Thoracic aorta (tissue), 2 donors: Measurements from ENCODE around the gene COMMD9. TPM values are rescaled to one million over a fixed set of nuclear protein-coding genes. Genes with fewer than 3 reads are reported as not detected.

Source experiments
- ATAC-seq: fragments of 150-250 bp; one replicate; pipeline ENCODE4 v1.8.0; 2017; ENCODE audit warnings: low read depth; ENCODE audit not compliant: insufficient number of reproducible peaks, low FRiP score
- DNase-seq: peaks from one replicate; pipeline ENCODE4 v3.0.0-alpha.2; 2020; ENCODE audit warnings: low spot score
- H3K27ac ChIP-seq, 2 donors: fragments of 200-600 bp; sonication (generic); 1 replicate in 1 of 2; 2 replicates in 1 of 2; pipeline ENCODE4 v1.5.1; 2016; ENCODE audit warnings: mild to moderate bottlenecking in 2 of 2, moderate library complexity in 2 of 2
- H3K27me3 ChIP-seq: fragments of 200-600 bp; sonication (generic); replicated peaks from 2 replicates; pipeline ENCODE4 v1.6.0; 2016; ENCODE audit warnings: mild to moderate bottlenecking; ENCODE audit not compliant: insufficient read depth
- H3K36me3 ChIP-seq: fragments of 200-600 bp; sonication (generic); one replicate; pipeline ENCODE4 v1.5.1; 2016
- H3K4me1 ChIP-seq, 2 donors: fragments of 200-600 bp; sonication (generic); 1 replicate in 1 of 2; 2 replicates in 1 of 2; pipeline versions ENCODE4 v1.5.1 to v1.6.0; 2016; ENCODE audit warnings: low read depth in 2 of 2, mild to moderate bottlenecking in 1 of 2; ENCODE audit not compliant: control insufficient read depth in 1 of 2
- H3K4me3 ChIP-seq: fragments of 200-600 bp; sonication (generic); 2 replicates; pipeline ENCODE4 v1.5.1; 2016; ENCODE audit warnings: mild to moderate bottlenecking
- H3K9me3 ChIP-seq: fragments of 200-600 bp; sonication (generic); 2 replicates; pipeline ENCODE4 v1.5.1; 2016
- CTCF ChIP-seq: fragments of 200-600 bp; sonication (generic); IDR thresholded peaks from one replicate; pipeline ENCODE4 v1.5.1; 2019; ENCODE audit warnings: antibody characterized with exemption
- total RNA-seq, 2 donors: library from RNA; depleted of rRNA; stranded (reverse); fragments of >200 nt; gene quantifications; one replicate each; pipeline versions ENCODE4 v1.1.0 to v1.2.3, GENCODE V29; 2016

The COMMD9 gene
- total RNA-seq, 2 donors from 2014 or later, result 27.5 to 42.1 TPM

GRCh38 chr11:36238881-36239280 is 50.3 kb downstream of the COMMD9 start:
- Histone ChIP-seq H3K4me1 (no peaks in the 10 kb centered on the region), H3K9me3 (no peaks in the 10 kb centered on the region), H3K4me3 (no peak overlapping the region), H3K36me3 (no peaks in the 10 kb centered on the region), H3K27ac (no peak overlapping the region), H3K27me3 (no peaks in the 10 kb centered on the region)
- DNase-seq (no peak), ATAC-seq (no peak)
- TF ChIP-seq CTCF, result no peak

DNA sequence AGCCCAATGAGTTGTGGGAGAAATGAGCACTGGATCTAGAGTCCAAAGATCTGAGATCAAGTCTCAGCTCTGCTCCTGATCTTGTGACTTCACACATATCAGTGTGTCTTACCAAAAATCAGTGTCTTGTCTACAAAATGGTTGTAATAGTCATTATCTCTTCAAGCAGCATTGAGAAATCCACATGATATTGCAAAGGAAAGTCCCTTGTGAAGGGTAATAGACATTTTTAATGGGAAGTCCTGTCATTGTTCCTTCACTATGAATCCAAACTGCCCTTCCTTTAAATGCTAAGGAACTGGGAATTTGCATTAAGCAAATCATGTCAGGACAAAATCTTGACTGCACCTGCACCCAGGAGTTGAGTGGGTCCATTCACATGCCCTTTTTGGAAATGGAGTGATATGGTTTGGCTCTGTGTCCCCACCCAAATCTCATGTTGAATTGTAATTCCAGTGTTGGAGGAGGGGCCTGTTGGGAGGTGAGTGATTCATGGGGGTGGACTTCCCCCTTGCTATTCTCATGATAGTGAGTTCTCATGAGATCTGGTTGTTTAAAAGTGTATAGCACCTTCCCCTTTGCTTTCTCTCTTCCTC is 51.1 kb downstream of the COMMD9 start:
- Histone ChIP-seq H3K27ac (no peak overlapping the region), H3K4me1 (no peaks in the 10 kb centered on the region), H3K27me3 (no peaks in the 10 kb centered on the region), H3K4me3 (no peak overlapping the region), H3K36me3 (no peaks in the 10 kb centered on the region), H3K9me3 (no peaks in the 10 kb centered on the region)
- ATAC-seq, result no peak
- TF ChIP-seq CTCF, result no peak
- no peak for DNase-seq

DNA sequence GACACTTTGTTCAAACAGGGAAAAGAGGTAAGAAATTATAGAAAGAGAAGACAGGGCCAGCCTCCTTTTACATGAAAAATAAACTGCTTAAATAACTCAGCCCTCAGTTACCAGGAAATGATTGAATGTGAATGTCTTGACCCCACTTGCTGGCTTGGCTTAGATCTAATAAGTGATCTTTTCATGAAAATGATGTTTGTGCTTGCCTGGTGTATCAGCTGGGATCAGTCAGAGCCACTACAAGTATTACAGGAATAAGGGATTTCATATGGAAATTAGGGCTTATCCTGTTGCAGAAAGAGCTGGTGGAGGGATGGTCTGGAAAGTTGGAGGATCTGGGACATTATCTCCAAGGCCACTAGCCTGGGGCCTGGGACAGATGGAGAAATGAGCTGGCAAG is 51.8 kb downstream of the COMMD9 start:
- ATAC-seq (no peak), DNase-seq (no peak)
- Histone ChIP-seq H3K27me3 (no peaks in the 10 kb centered on the region), H3K9me3 (no peaks in the 10 kb centered on the region), H3K4me3 (no peak overlapping the region), H3K27ac (no peak overlapping the region), H3K4me1 (no peaks in the 10 kb centered on the region), H3K36me3 (no peaks in the 10 kb centered on the region)
- no peak for TF ChIP-seq CTCF

DNA sequence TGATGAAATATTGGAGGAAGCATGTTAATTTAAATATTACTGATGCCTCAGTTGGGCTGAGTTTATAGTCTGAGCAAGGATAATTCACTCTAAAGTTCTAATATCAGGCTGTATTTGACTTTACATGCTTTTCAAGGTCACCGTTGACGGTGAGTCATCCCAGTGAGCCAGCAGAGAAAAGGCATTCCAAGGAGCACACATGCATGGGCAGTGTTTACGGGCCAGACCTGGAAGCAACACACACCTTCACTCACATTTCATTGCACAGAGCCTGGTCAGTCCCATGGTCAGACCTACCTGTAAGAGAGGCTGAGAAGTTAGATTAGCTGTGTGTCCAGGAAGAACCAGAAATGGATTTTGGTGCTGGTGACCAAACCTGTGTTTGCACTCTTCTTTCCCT is 53.5 kb downstream of the COMMD9 start:
- H3K27me3 ChIP-seq, result no peaks in the 10 kb centered on the region
- no peaks in the 10 kb centered on the region for H3K36me3 ChIP-seq
- ATAC-seq, result no peak
- H3K4me3 ChIP-seq, result no peak overlapping the region
- no peak for TF ChIP-seq CTCF
- H3K4me1 ChIP-seq, result peaks cover 5 to 10% of the 10 kb centered on the region in 2 donors
- H3K9me3 ChIP-seq, result no peaks in the 10 kb centered on the region
- DNase-seq, result no peak
- no peak overlapping the region for H3K27ac ChIP-seq

DNA sequence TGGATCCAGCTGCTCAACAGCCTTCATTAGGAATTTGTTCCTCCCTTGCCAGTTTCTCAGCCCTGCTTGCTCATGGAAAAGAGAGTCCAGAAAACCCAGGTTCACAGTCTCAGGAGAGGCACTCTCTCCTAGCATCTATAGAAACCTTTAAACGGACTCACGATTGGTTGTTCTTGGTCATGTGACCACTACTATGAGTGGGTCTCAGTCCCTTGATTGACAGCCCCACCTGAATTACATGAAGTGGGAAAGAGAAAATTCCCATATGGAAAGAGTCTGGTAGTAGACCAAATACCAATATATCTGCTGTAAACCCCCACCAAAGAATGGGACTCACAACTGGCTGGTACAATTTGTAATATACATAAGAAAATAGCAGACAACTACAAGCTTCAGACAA is 54.4 kb downstream of the COMMD9 start:
- H3K9me3 ChIP-seq, result no peaks in the 10 kb centered on the region
- no peaks in the 10 kb centered on the region for H3K36me3 ChIP-seq
- peaks cover 12 to 19% of the 10 kb centered on the region in 2 donors for H3K4me1 ChIP-seq
- DNase-seq (no peak), ATAC-seq (no peak)
- no peaks in the 10 kb centered on the region for H3K27me3 ChIP-seq
- no peak overlapping the region for H3K4me3 ChIP-seq
- TF ChIP-seq CTCF, result no peak
- no peak overlapping the region for H3K27ac ChIP-seq
